HEK293T (cell line): ENCODE results near the gene RETREG2.

Experiments used
- BHLHE40 ChIP-seq: fragments of 450-650 bp; IDR thresholded peaks from 2 replicates; pipeline ENCODE4 v1.6.1; 2016; ENCODE audit warnings: mild to moderate bottlenecking, moderate library complexity, borderline replicate concordance
- ELF4 ChIP-seq: fragments of 450-650 bp; IDR thresholded peaks from 2 replicates; pipeline ENCODE4 v1.6.1; 2017; ENCODE audit warnings: antibody characterized with exemption
- FOXA1 ChIP-seq: fragments of 450-650 bp; IDR thresholded peaks from 2 replicates; pipeline ENCODE4 v1.6.1; 2016; ENCODE audit warnings: mild to moderate bottlenecking
- HDGF ChIP-seq: fragments of 450-650 bp; IDR thresholded peaks from 2 replicates; pipeline ENCODE4 v1.6.1; 2017; ENCODE audit warnings: antibody characterized with exemption, borderline replicate concordance
- L3MBTL2 ChIP-seq: fragments of 450-650 bp; conservative IDR thresholded peaks from 2 replicates; pipeline ENCODE4 v1.6.1; 2016; ENCODE audit warnings: mild to moderate bottlenecking
- SP1 ChIP-seq: fragments of 450-650 bp; IDR thresholded peaks from 2 replicates; pipeline ENCODE4 v1.6.1; 2017
- SUZ12 ChIP-seq: fragments of 450-650 bp; IDR thresholded peaks from 2 replicates; pipeline ENCODE4 v1.6.1; 2016; ENCODE audit warnings: mild to moderate bottlenecking
- TARDBP ChIP-seq: fragments of 450-650 bp; IDR thresholded peaks from 2 replicates; pipeline ENCODE4 v1.6.1; 2016
- ZNF384 ChIP-seq: fragments of 450-650 bp; IDR thresholded peaks from 2 replicates; pipeline ENCODE4 v1.6.1; 2016

DNA sequence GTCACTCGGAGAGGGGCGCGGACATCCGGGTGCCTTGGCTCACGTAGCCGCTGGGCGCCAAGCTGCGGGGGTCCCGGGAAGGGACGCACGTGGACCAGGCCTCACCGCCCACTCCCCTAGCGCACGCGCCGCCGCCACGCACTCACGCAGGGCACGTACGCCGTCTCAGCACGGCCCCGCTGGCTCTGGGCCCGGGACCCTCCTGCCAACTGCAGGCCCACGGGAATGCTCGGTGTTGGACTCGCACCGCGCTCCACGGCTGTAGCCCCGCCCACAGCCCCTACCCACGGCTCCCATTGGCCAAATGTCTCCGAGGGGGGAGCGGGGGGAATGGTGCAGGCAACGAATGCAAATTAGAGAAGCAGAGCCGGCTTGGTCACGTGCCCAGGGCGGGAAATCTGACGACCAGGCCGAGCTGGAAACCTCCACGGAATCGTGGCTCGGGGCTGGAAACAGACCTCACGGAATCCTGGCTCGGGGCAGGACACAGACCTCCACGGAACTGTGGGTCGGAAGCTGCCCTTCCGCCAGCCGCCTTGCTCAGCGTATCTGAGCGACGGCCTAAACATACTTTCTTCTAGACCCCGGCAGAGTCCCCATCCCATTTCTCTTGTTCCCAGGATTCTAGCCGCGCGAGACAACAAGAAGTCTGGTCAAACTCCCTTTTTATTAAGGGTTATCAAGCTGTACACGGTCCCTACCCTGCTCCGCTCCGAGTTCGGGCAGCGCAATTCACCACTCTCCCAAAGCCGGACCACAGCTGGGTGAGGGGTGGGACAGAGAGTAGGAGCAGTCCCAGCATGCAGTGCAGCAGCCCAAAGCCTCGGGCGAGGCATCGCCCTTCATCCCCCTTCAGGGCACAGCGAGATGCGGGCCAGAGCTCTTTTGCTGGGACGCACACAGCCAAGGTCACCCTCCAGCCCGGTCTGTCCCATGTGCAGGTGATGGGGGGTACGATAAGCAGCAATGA lies 40.9 kb downstream of the RETREG2 start, which contains the start of gene ABCB6:
- TF ChIP-seq SUZ12 (no peak), HDGF (no peak), BHLHE40 (no peak), L3MBTL2 (peak; percentile 91), SP1 (no peak), FOXA1 (no peak), ELF4 (no peak), ZNF384 (no peak), TARDBP (peak; percentile 47; the same call in 1 of the 2 replicates)
